DMS79 treated with DMSO at 0.1 percent for 48 hours (cell line): ENCODE data around the gene NHSL1.
A peak's percentile ranks its signal among the peaks of the same experiment; 100 is the strongest.

ENCODE experiments used
- DNase-seq: peaks from one replicate; lab custom pipeline; 2025; lab: John Stamatoyannopoulos, UW

Gene NHSL1

GRCh38 chr6:138456401-138456790 is 42.9 kb downstream of the NHSL1 start:
- no peak for DNase-seq

DNA sequence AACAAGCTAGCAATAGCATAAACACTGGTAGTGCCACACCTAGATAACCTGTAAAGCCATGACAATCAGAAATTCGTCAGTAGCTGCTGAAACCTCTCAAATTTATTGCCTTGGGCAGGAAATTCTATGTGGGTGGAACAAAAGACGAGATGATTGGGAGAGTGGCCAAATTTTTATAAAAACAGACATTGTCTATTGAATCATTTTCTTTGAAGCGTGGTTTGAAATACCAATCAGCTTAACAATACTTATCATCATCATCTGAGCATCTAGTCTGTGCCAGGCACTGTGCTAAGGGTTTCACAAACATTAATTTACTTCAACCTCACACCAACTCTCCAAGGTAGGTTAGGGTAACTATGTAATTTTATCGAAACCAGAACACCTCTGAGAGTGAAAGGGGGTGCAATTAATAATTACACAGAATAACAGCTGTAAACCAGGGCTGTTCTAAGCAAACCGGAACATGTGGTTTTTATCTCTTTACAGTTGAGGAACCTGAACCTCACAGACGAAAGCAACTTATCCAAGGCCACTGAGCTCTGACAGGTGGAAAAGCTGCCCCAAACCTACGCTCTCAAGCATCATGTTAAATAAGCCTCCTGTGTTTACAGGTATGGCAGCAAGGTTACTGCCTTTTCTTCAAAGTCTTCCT is 43.4 kb downstream of the NHSL1 start:
- peak; percentile 77 for DNase-seq

GRCh38 chr6:138454981-138455706 is 44.1 kb downstream of the NHSL1 start:
- DNase-seq, result peak; percentile 73

- no peak for DNase-seq
Observed at GRCh38 chr6:138451043-138451442, 48.3 kb downstream of the NHSL1 start.

- no peak for DNase-seq
Observed at GRCh38 chr6:138450445-138450844, 48.8 kb downstream of the NHSL1 start.

DNA sequence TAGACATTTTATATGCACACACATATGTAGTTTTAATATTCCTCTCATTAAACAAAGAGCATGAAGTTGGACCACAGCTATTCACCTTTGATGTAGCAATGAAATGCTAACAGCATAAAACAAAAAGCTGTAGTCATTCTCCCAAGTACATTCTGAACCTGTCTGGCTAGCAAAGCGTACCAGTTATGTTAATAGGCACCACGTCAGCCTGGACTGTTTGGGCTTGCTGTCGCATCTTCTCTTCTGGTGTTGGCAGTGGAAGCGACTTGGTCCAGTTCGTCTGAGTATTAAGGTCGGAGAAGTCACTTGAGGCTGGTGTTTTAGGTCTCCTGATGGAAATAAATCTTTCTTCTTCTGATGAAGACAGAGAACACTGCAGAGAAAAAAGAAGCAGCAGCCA is 52.5 kb downstream of the NHSL1 start:
- DNase-seq, result no peak

GRCh38 chr6:138443979-138444378 is 55.3 kb downstream of the NHSL1 start:
- no peak for DNase-seq

DNA sequence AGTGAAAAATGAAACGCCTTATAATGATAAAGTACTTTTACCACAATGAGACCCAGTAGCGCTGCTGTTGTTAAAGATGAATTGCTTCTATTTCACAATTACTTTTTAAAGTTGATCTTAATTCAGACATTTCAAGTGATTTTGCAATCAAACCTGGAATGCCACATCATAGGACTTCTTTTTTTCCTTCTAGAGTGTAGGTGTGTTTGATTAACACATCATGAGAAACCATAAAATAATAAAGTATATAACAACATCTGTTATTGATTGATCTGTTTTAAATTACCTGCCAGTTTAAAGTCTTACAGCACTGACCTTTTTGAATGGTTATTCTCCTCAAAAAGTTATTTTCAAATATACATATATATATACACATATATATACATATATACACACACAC is 56.6 kb downstream of the NHSL1 start:
- no peak for DNase-seq

- no peak for DNase-seq
Observed at GRCh38 chr6:138441965-138442364, 57.3 kb downstream of the NHSL1 start.

DNA sequence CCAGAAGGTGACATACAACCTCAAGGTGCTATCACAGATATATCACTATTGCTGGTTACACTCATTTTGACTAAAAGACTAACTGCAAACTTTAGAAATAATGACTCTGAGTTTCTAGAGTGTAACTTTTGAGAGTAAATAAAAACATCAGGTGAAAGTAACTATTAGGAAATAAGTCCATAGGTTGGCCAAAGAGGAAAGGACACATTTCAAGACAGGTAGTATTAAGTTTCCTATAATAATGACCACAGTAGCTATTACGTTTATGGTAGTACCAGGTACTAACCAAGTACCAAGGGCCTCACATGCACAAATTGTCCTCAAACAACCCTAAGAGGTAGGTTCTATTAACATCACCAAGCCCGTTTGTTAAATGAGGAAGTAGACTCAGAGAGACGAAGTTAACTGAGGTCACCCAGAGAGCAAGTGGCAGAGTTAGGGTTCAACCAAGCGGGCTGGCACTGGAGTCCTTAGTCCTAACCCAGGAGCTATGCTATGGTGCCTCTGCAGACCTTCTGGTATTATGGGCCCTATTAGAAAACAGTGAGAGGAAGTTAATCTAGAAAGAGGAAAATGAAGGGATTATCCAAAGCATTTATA is 58.4 kb downstream of the NHSL1 start:
- DNase-seq, result no peak

GRCh38 chr6:138440296-138440695 is 59.0 kb downstream of the NHSL1 start:
- DNase-seq, result no peak

DNA sequence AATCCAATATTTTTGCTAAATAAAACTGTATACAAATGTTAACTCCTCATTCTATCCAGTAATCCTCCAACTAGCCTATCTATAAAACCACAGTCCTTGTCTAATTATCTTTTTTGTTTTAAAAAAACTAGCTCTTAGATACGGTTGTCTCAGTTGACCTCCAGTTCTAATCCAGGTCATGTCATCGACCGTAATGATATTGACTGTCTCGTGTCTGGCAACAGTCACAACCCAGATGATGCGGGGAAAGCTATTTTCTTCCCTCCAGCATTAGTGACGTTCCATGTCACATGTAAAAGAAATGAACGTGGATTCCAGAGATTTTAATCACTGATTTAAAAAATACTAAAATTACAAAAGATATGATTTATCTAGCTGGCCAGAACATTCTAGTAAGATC is 59.7 kb downstream of the NHSL1 start:
- DNase-seq, result no peak

- DNase-seq, result no peak
Observed at GRCh38 chr6:138434925-138435324, 64.4 kb downstream of the NHSL1 start.

DNA sequence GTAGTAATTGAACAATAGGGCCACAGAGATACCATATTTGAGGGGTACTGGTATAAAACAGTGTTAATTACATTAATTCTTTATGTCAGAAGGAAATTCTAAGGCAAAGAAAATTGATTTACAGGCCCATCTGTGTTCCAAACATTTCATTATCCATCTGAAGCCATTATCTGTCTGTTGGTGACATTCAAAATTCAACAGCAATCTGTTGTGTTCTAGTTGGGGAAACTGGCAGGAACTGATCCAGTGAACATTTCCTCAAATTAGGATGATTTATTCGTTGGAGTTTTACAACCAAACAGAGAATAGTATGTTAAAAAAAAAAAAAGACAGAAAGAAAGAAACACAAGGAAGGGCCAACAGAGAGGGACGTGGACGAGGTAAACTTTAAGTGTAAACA is 65.2 kb downstream of the NHSL1 start:
- DNase-seq, result no peak

GRCh38 chr6:138432063-138432356 is 67.3 kb downstream of the NHSL1 start:
- no peak for DNase-seq

DNA sequence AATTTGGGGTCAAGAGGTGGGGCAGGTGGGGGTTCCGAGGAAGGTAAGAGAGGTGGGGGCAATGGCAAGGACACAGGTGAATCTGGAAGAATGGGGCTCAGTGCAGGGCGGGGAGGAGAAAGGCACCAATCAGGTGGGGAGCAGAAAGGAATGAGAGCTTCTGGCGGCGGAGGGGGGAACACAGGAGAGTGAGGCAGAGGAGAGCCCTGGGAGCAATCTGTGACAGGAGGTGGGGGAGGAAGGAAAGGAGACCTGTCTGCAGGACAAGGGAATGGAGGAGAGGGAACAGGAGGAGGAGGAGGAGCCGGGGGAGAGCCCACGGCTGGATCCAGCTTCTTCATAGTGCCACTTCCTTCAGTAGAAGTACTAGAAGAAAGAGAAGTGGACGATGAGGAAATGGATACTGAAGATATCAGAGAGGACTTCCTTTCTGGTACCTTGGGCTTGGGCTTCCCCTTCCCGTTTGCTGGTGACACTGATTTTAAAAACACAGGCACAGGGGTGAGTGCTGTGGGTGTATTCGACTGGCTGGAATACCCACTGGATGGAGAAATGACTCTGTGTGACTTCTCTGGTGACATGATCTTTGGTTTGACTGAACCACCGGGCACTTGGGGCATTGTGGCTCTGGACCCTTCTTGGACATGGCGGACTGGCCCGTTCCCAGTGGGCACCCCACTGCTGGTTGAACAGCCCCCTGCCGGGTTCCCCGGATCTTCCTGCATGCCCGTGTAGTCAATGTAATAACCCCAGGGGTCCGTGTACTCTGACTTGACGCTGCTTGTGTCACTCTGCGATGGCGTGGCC is 67.8 kb downstream of the NHSL1 start:
- no peak for DNase-seq

- no peak for DNase-seq
Observed at GRCh38 chr6:138430361-138431145, 68.7 kb downstream of the NHSL1 start.

DNA sequence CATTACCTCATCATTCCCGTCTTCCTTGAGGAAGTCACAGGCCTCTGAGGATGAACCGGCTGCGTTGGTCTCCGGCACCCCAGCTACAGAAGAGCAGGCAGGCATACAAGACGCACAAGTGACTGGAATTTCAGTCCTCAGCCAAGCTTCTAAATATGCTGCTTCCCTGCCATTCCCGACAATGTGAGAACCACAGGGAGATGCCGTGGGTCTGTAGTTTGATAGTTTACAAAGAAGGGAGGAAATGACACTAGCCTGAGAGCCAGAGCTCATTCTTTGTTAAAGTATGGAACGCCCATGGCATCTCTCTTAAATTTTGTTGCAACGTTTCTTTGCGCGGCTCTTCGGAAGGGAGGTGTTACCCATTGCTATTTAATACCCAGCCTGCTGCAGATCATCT is 69.5 kb downstream of the NHSL1 start:
- no peak for DNase-seq

GRCh38 chr6:138428944-138429598 is 70.2 kb downstream of the NHSL1 start:
- peak; percentile 42 for DNase-seq

GRCh38 chr6:138427701-138428100 is 71.6 kb downstream of the NHSL1 start:
- DNase-seq, result no peak

DNA sequence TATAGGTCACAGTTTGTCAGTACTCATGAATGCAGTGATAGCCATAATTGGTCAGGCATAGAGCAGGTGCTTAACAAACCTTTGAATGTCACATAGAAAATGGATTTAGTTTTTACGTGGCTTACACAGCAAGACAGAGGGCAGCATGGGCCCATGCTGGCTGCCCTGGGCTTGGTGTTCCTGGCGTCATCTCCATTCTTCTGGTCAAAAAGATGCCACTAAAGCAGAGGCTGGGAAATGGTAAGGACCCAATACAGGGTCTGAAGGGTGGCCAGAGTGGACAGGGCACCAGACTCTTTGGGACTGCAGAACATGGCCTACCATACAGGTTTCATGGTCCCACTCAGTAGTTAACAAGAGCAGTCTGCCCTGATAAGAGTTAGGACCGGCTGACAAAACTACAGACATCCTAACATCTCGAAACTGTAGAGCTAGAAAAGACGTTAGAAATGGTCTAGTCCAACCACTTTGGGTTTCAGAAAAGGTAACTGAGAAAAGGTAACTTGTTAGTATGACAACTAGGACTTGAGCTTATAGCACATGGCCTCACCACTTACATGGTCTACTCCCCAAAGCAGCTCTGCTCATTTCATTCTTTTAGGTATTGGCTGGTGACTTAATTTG is 72.7 kb downstream of the NHSL1 start:
- DNase-seq, result no peak
